HG02938 (cell line): ENCODE data around the gene FOXP1.

Experiments used
- ATAC-seq: cut with Tn5 transposase; IDR thresholded peaks from one replicate; pipeline ENCODE4 v1.9.1; 2021; ENCODE audit warnings: mild to moderate bottlenecking, moderate library complexity; ENCODE audit not compliant: unreplicated experiment

FOXP1 gene

GRCh38 chr3:71583566-71584393 is at the start of gene FOXP1:
Gene FOXP1 (minus strand): TSS chr3:71583728. CDS start chr3:71198381, 385,347 bp downstream.
- ATAC-seq: no peak

DNA sequence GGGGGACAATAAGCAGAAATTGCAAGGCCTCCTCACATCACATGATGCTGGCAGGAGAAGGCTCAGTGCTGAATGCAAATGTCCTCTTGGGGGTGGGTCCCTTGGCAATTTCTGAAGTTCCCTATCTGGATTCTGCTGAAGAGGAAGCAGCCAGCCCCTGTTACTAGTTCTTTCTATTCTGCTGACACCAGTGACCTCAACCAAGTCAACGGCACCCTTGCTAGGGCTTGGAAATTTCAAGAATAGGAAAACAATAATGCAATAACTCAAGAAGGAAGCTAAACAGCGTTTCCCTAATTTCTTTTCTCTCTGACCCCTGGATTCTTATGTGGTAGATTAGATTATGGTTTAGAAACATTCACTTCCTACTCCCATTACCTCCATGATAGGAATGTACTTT is 46.2 kb upstream of the FOXP1 start:
- no peak for ATAC-seq

- ATAC-seq: no peak
Measured at GRCh38 chr3:71629289-71629688, 45.8 kb upstream of the FOXP1 start.

GRCh38 chr3:71628522-71628921 is 45.0 kb upstream of the FOXP1 start:
- ATAC-seq: no peak

- no peak for ATAC-seq
Measured at GRCh38 chr3:71625676-71626075, 42.1 kb upstream of the FOXP1 start.

- no peak for ATAC-seq
Measured at GRCh38 chr3:71621825-71622537, 38.5 kb upstream of the FOXP1 start.

GRCh38 chr3:71618538-71618937 is 35.0 kb upstream of the FOXP1 start:
- no peak for ATAC-seq

DNA sequence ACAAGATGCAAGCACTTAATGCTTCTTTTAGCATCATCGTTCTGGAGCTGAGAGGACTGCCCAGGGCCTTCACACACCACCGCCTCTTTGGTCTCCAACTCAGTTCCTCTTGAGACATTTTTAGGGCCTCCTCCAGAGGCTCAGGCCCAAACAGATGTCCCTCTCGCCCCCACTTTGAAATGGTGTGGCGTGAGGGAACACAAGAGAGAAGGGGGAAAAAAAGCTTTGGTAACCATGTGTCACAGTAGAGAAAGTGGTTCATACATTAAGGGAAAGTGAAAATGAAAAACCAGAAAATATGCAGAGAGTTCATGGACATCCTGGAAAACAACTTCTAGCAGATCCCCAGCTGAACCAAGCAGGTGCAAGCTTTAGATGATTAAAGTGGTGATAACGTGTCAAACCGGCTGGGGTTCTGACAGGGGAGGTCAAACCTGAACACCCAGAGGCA is 33.1 kb upstream of the FOXP1 start:
- ATAC-seq: no peak

- ATAC-seq: no peak
Measured at GRCh38 chr3:71614869-71615268, 31.3 kb upstream of the FOXP1 start.

- ATAC-seq: no peak
Measured at GRCh38 chr3:71614426-71614825, 30.9 kb upstream of the FOXP1 start.

GRCh38 chr3:71611099-71611498 is 27.6 kb upstream of the FOXP1 start:
- no peak for ATAC-seq

DNA sequence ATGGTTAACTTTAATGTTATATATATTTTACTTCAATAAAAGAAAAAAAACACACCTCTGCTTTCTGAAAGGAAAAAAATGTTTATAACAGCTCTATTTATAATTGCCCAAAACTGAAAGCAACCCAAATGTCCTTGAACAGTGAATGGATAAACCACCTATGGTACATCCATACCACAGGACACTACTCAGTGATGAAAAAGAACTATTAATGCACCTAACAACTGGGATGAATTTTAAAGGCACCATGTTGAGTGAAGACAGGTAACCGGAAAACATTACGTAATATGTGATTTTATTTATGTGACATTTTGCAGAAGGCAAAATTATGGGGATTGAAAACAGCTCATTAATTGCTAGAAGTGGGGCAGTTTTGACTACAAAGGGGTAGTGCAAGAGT is 23.8 kb upstream of the FOXP1 start:
- ATAC-seq: no peak

GRCh38 chr3:71606582-71606981 is 23.1 kb upstream of the FOXP1 start:
- no peak for ATAC-seq

DNA sequence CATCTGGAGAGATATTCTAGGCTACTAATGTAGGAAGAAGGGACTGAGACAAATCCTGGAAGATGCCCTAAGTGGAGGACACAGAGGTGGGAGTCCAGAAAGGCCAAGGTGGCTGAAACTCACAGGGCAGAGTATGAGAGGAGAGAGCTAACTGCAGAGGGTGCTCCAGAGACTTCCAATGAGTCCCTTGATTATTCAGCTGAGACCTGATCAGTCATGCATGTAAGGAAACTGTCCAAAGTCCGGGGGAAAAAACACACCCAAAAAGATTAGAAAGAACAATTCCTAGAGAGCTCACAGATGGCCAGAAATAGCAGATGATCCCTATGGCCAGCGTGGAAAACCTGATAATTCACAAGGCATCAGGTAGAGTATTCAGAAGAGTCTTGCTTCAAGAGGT is 18.7 kb upstream of the FOXP1 start:
- ATAC-seq: no peak

- ATAC-seq: no peak
Measured at GRCh38 chr3:71601811-71602210, 18.3 kb upstream of the FOXP1 start.

DNA sequence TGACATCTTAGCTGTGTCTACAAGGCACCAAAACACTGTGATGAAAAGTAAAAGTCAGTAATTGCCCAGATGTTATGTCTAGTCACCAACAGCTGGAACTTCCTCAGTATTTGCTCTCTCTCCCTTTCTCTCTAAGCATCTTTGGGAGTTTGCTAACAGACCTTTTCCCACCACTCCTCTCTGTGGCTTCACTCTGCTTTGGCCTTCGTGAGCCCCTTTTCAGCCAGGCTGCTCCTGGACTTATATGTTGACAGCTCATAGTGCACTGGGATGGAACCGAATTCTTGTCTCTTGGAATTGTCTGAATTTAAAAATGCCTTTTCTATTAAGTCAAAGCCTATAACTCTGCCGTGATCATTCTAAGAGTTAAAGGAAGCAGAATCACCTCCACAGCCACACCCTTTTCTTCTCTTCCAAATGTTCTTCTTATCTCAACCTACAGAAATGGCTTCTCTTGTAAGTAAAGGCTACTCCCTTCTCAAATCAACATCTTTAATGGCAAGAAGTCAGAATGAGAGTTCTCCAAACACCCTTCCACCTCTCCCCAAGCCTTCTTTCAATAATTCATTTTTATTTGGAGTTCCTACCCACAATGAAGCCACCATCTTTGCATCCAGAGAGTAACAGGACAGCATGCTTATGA is 17.2 kb upstream of the FOXP1 start:
- no peak for ATAC-seq

GRCh38 chr3:71599416-71599815 is 15.9 kb upstream of the FOXP1 start:
- ATAC-seq: no peak

DNA sequence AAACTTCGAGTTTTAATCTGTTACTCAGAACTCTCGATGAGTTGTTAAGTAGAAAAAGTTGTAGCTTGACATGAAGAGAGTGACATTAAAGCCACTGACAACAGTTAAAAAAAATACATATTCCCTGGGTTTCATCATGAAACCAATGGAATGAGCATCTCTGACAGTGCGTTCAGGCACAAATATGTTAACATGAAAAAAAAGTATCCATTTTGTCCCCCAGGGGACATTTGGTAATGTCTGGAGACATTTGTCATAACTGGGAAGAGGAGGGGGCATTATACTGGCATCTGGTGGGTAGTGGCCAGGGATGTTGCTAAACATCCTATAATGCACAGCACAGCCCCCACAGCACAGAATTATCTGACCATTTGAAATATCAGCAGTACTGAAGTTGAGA is 14.8 kb upstream of the FOXP1 start:
- no peak for ATAC-seq

GRCh38 chr3:71597286-71597685 is 13.8 kb upstream of the FOXP1 start:
- no peak for ATAC-seq

GRCh38 chr3:71593106-71593505 is 9.6 kb upstream of the FOXP1 start:
- ATAC-seq: no peak

DNA sequence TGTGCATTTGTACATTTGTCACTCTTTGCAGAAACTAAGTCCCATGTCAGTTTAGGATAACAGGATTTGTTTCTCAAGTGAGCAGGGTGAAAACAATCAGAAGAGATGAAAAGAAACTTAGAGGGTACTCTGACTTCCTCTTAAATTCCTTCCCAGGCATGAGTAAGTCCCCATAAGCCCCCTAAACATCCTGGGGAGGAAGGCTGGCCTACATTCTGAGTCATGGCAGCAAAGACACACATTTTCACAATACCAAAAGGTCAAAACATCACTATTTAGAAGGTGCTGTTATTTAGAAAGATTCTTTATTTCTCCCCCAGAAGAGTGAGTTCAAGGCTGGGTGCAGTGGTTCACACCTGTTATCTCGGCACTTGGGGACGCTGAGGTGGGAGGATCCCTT is 7.6 kb upstream of the FOXP1 start:
- no peak for ATAC-seq

DNA sequence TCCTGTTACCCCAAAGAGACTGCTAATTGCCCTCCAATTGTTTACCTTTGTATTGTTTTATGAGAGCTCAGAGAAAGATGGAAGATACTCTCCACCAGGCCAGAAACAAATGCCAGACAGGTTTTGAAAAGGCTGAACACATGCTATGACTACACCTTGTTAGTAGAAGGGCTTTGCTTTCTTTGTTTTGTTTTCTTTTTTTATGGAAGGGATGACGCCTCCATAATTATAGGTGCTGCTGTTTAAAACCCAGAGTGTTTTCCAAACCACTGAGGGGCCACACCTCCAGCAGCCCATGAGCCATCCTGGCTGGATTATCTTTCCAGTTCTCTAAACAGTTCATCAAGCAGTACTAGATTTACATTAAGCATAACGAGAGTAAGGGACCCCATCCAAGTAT is 5.6 kb upstream of the FOXP1 start:
- no peak for ATAC-seq
